GM12873 (cell line): ENCODE measurements around the gene ORM1.

Experiments used
- CTCF ChIP-seq: IDR thresholded peaks from 2 replicates; pipeline ENCODE4 v1.5.1; 2012; ENCODE audit warnings: low read depth, mild to moderate bottlenecking, moderate library complexity, low read length, control low read depth; ENCODE audit not compliant: insufficient read depth; ENCODE audit errors: missing control alignments

ORM1 gene

GRCh38 chr9:114315723-114316363 lies 7.1 kb upstream of the ORM1 start:
- no peak for TF ChIP-seq CTCF

- no peak for TF ChIP-seq CTCF
These were observed 6.2 kb upstream of the ORM1 start for GRCh38 chr9:114316605-114317230.

GRCh38 chr9:114317665-114318357 lies 5.1 kb upstream of the ORM1 start:
- no peak for TF ChIP-seq CTCF

- no peak for TF ChIP-seq CTCF
These were observed 4.5 kb upstream of the ORM1 start for GRCh38 chr9:114318416-114318815.

- no peak for TF ChIP-seq CTCF
These were observed 3.8 kb upstream of the ORM1 start for GRCh38 chr9:114319147-114319546.

GRCh38 chr9:114321759-114322158 lies 1.1 kb upstream of the ORM1 start:
- no peak for TF ChIP-seq CTCF

GRCh38 chr9:114324492-114324891 lies 1.6 kb downstream of the ORM1 start:
- TF ChIP-seq CTCF, result no peak
